Esophagus muscularis mucosa (tissue), 4 donors: Measurements from ENCODE around the gene CD63.

Source experiments
- EP300 ChIP-seq: sonication (generic); formaldehyde crosslinking; IDR thresholded peaks from one replicate; pipeline ENCODE4 v1.6.1; 2017; ENCODE audit warnings: antibody characterized with exemption
- POLR2A ChIP-seq: fragments of 450-650 bp; IDR thresholded peaks from one replicate; pipeline ENCODE4 v1.6.1; 2017; ENCODE audit warnings: antibody characterized with exemption, moderate library complexity, mild to moderate bottlenecking, low read depth
- POLR2AphosphoS5 ChIP-seq, 2 donors: sonication (generic); formaldehyde crosslinking; IDR thresholded peaks; one replicate each; pipeline ENCODE4 v1.6.1; 2017; ENCODE audit warnings: antibody characterized with exemption in 2 of 2
- TF ChIP-seq, protein P1 (sequence below), 3 experiments: fragments of 200-600 bp in 2 of 3; fragments of 450-650 bp in 1 of 3; sonication (generic) in 2 of 3; IDR thresholded peaks; one replicate each; pipeline ENCODE4 v1.5.1; 2017 to 2019; ENCODE audit warnings: antibody characterized with exemption in 3 of 3, mild to moderate bottlenecking in 2 of 3, moderate library complexity in 1 of 3

DNA sequence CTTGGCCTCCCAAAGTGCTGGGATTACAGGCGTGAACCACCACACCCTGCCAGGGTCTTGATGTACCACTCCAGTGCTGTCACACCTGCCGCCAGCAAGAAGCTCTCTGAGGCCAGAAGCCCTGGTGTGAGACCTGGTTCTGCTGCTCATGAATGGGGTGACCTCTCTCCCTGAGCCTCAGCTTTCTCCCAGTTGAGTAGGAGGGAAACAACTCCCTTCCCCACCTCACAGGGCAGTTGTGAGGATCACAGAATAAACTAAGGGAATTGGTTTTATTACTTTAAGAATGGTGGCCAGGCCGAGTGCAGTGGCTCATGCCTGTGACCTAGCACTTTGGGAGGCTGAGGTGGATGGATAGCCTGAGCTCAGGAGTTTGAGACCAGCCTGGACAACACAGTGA, 5.8 kb upstream of the CD63 start:
- TF ChIP-seq POLR2A (no peak), EP300 (no peak), POLR2AphosphoS5 (IDR thresholded peaks at IDR 0.05) (no peak)
- TF ChIP-seq, protein P1, sequence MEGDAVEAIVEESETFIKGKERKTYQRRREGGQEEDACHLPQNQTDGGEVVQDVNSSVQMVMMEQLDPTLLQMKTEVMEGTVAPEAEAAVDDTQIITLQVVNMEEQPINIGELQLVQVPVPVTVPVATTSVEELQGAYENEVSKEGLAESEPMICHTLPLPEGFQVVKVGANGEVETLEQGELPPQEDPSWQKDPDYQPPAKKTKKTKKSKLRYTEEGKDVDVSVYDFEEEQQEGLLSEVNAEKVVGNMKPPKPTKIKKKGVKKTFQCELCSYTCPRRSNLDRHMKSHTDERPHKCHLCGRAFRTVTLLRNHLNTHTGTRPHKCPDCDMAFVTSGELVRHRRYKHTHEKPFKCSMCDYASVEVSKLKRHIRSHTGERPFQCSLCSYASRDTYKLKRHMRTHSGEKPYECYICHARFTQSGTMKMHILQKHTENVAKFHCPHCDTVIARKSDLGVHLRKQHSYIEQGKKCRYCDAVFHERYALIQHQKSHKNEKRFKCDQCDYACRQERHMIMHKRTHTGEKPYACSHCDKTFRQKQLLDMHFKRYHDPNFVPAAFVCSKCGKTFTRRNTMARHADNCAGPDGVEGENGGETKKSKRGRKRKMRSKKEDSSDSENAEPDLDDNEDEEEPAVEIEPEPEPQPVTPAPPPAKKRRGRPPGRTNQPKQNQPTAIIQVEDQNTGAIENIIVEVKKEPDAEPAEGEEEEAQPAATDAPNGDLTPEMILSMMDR (IDR thresholded peaks at IDR 0.05): no peak
